ENCODE measurements around the gene NATD1. TPM values are rescaled to one million over a fixed set of nuclear protein-coding genes. Genes with fewer than 3 reads are reported as not detected.
"Not testable (repeated sequence)": the region's sequence is repeated elsewhere in the genome, so short reads cannot be mapped to it uniquely, and the experiment has no call there.

Gene NATD1
- total RNA-seq, 1 experiment from 2014 or later, result 0.81 TPM

DNA sequence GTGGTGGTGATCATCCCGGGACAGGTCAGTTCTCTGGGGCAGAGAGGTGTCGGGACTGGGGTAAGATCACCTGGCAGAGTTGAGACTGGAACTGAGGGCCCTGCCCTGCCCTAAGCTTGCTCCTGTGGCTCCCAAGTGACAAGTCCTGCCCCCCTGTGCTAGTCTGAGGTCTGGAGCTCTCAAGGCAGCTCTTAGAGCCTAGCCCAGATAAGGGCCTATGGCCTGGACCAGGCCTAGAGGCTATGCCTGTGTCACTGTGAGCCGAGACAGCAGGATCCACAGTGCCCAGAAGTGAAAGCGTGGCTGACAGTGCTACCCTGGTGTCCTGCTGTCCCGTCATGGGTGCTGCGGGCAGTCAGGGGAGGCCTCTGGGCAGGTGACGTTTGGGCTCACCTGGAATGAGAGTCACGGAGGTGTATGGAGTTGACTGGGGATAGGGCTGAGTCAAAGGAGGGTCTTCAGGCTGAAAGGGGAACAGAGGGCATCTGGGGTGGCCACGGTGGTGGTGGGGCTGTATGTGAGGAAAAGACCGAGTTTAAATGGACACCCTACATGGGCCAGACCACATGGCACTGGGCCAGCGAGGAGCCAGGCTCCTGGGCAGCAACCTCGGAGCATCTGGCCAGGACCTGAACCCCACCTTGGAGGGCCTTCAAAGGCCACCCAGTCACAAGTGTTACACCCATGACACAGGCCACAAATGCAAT, 5.5 kb downstream of the NATD1 start:
- no peak for DNase-seq (ENCODE audit: low spot score)

DNA sequence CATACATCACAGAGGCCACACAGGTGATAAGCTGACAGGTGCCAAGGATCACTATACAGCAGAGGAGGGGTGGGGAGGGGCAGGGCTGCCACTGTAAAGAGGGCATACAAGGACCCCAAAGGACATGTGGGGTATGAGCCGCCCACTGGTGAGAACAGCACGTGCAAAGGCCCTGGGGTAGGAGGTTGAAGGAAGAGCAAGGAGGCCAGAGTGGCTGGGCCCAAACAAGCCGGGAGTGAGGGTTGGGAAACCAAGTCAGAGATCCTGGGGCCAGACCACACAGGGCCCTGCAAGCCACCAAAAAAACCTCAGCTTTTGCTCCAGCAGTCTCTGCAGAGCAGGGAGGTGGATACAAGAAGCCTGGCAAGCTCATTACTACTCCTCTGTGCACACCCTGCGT, 6.5 kb downstream of the NATD1 start:
- no peak for DNase-seq (ENCODE audit: low spot score)

DNA sequence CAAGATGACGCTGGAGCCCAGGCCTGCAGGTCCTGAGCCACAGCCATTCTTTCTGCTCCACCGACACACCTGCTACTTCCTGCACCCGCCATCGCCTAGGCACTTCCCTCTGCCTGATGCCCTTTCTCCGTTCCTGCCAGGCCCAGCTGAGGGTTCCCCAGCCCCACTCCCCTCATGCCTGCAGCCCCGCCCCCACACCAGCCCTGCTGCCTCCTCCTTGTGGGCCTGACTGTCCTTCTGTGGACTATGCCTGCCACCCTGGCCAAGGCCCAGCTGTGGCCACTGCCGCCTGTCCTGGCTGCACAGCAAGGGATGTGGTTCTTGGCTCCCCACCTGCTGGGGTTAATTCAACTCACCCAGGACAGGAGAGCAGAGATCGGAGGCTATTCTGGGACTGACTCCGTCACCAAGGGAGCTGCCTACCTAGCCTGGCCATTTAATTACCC, 7.5 kb downstream of the NATD1 start:
- no peak for DNase-seq (ENCODE audit: low spot score)

DNA sequence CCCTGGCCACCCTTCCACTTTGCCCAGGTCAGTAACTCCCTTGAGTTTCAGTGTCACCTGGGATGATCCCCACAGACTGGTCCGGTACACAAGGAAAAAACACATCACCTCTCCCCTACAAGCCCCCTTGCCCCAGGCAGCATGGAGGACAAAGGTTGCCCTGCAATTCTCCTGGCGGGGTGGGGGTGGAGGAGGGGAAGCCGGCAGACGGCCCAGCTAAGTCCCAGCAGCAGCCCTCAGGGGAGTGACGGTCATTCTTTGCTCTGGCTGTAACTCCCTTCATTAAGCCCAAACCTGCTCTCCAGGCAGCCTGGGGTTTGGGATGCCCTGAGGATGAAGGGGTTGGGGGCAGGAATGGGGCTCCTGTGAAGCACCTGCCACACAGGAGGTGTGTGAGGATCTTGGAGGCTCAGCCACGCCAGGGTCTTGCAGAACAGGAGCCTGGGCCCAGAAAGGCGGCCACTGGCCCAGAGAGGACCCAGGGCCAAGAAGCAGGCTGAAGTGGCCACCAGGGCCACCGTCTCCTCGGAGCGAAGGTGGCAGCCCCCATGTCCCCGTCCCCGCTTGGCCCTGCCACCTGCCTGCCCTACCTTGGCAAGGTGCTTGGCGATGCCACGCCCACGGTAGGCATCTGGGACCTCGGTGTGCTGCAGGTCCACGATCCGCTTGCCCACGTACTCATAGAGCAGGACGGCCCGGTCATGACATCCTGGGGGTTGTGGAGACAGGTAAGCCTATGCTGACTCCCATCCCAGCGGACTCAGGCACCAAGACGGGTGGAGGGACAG, 9.5 kb downstream of the NATD1 start:
- no peak for DNase-seq (ENCODE audit: low spot score)

DNA sequence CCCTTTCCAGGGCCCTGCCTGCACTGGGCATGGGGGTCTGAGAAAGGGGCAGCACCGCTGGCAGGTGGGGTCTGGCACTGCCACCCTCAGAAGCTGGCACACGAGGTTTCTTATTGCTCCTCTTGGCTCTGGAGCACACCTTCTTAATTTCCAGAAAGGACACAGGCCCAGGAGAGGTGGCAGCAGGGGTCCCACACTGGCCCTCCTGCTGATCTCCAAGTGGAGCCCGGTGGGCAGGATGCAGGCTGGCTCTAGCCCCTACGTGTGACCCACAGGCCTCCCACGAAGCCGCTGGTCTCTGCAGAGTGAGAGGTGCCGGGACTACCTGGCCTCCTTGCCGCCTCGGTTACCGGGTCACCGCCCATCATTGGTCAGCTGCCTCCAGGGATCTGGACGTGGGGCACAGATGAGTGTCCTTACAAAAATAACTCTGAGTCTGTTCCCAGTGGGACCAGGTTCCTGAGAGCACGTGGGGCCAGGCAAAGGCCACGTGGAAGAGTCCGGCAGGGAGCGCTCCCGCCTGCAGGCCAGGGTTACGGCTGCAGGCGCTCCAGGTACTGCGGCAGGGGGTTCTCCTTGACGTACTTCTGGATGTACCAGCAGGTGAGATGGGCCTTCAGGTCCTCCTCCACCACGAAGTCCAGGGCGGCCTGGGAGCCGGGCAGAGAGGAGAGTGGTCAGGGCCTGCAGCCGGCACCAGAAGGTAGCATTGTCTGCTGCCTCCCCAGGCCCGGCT, 10.3 kb downstream of the NATD1 start:
- no peak for DNase-seq (ENCODE audit: low spot score)

DNA sequence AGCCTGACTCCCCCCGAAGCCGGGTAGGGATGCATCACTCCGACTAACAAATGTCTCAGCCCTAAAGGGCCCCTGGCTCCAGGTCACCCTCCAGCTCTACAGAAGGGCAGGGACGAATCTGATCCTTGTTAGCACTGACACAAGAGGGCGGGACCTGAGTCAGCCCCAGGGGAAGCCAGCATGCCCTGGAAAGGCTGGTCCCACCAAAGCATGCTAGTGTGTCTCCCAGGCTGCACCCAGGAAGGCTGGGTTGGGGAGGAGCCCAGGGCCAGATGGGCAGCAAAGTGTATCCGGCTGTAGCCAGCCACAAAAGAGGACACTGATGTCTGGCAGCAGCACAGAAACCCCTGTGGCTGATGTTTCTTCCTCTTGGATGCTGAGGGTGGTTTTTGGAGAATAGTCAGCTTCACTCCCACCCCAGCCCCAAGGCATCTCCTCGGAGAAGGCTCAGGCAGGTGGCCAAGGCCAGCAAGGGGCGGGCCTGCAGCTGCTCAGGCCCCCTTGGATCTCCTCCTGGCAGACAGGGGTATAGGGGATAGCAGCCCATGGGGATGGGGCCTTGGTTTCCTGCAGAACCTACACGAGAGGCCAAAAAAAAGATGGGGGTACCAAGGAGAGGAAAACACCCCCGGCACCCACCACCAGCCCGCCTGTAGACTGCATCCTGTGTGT, 11.0 kb downstream of the NATD1 start:
- DNase-seq (ENCODE audit: low spot score), result no peak

DNA sequence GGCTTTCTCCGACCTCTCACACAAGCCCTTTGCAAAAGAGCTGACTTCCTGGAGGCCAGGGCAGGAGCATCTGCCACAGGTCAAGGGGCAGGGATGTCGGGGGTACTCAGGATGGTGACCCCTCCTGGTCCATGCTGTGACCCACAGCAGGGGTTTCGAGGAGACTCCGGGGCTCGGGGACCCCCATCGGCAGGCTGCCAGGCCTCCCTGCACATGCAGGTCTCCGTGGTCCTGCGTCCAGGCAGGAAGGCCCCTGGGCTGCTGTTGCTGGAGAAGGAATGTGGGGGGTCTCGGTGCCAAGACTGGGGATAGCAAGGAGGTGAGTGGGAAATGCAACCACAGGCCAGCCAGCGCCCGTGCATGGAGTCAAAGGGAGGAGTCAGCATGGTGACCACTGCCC, 11.6 kb downstream of the NATD1 start:
- no peak for DNase-seq (ENCODE audit: low spot score)

DNA sequence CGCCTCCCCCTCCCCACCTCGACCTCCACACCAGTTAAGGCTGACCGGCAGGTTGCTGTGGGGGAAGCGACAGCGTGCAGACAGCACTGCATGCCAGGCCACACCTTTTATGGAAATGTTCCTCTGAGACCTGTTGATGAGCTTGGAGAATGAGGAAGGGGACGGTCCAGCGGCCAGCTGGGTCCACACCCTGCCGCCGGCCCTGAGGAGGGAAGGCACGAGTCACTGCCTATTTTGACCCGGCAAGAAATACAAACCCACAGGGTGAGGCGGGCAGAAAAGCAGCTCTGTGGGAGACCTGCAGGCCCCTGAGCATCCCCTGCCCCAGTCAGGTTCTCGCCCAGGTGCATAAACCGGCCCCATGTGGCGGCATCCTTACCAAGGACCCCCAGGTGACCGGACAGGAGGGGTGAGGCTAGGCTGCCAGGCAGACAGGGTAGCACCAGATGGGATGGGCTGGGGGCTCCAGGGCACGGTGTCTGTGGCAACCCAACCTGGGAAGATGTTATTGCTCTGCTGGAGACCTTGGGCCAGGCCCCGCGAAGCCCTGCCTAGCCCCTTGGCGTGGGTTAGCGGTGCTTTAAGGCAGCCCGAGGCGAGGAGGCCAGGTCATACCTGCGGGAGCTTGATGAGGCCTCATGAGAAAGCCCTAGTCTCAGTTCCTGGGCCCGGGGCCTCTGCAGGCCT, 12.7 kb downstream of the NATD1 start:
- no peak for DNase-seq (ENCODE audit: low spot score)

DNA sequence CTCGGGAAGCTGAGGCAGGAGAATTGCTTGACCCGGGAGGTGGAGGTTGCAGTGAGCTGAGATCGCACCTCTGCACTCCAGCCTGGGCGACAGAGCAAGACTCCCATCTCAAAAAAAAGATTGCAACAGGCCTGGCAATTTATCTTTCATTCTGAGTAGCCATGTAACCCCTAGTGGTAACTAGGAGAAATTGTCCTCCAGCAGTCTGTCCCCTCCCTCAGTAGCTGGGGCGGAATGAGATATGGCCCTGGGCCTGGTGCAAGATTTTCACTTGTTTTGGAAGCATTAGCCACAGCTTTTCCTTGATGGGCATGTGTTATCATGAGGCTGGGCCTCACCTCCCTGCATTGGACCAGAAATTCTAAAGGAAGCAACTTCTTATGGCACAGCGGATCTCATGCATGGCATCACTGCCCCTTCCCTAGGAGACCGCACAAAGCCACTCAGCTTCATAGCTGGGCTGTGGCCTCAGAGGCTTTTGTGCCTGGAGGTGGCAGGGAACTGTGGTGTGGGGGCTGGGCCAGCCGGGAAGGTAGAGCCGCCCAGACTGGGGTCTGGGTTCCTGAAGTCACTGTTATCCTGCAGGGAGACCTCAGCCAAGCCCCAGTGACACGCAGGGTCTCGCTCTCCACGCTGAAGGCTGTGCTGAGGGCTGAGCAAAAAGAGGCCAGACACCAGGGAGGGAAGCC, 13.4 kb downstream of the NATD1 start:
- DNase-seq (ENCODE audit: low spot score), result no peak

DNA sequence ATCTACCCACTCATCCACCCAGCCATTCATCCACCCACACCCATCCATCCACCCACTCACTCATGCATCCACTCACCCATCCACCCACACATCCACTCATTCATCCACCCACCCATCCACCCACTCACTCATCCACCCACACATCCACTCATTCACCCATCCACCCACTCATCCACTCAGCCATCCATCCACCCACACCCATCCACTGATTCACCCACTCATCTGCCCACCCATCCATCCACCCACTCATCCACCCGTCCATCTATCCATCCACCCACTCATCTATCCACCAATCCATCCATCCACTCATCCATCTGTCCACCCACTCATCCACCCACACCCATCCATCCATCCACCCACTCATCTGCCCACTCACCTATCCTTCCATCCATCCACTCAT, 17.3 kb downstream of the NATD1 start:
- no peak for DNase-seq (ENCODE audit: low spot score)

DNA sequence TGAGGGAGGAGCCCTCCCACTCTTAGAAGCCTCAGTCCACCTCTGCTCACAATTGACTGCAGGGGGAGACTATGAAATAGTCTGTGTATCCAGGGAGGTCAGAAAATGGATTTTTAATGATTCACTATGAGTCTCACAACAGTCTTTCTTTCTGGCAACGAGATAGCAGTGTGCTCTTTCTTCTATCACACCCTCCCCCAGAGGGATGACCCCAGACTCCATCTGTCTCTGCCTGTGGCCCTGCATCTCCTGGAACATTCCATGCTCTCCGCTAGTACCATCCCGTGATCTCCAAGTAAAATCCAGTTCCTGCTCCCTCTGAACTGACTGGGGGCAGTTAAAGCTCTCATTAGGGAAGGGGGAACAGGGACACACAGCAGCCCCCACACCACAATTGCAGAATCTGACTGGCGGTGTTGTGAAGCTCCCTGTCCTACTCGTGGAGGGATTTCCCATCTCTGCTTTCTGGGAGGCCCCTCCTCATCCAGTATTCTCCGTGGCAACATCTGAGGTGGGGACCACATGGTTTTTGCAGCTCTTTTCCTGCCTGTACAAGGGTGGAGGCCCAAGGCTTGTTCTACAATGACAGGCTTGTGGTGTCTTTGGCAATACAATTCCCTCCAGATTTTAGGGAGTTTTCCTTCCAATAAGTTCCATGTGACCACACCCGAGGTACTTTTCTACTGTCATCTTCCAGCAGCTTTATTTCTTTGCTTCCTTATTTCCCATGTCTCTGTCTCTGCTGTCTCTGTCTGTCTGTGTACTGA, 19.4 kb downstream of the NATD1 start:
- no peak for DNase-seq (ENCODE audit: low spot score)

DNA sequence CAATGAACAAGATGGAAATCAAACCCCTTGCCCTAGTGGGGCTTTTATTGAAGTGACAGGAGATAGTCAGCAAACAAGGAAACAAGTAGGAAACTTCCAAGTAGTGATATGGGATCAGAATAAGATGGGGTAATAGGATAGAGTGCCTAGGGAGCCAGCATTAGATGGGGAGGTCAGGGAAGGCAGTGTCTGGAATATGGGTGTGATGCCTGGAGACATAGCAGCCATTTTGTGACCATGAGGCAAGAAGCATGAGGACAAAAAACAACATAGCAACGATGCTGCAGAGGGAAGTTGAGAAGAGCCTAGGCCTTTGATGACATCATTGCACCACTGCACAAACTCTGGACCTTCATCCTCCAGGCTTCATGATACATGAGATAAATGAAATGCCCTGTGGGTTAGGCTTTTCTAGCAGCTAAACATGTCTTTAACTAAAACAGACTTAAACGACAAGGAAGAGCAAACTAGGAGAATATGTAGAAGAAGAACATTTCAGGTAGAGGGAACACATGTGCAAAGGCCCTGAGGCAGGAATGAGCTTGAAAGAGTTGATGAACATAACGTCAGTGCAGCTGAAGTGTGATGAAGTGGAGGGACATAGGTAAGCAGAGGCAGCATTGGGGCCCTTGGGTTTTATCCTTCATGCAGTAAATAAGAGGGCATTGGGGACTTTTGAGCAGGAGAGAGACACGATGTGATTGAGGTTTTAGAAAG, 21.0 kb downstream of the NATD1 start:
- no peak for DNase-seq (ENCODE audit: low spot score)

DNA sequence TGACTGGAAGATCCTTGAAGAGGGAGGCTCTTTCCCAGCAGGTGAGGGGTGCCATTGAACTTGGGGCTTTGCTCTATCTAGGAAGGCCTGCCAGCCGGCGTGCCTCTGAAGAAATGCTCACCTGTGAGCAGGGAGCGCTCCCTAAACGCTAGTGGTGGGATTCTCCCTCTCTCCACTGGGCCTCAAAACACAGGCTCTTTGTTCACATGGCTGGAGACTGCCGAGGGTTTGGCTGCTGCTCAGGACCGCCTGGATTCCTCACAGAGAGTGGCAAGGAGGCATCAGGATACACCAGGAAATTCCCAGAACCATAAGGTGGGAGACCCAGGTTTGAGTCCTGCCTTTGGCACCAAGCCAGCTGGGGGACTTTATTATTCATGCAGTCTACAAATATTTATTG, 21.7 kb downstream of the NATD1 start:
- no peak for DNase-seq (ENCODE audit: low spot score)

DNA sequence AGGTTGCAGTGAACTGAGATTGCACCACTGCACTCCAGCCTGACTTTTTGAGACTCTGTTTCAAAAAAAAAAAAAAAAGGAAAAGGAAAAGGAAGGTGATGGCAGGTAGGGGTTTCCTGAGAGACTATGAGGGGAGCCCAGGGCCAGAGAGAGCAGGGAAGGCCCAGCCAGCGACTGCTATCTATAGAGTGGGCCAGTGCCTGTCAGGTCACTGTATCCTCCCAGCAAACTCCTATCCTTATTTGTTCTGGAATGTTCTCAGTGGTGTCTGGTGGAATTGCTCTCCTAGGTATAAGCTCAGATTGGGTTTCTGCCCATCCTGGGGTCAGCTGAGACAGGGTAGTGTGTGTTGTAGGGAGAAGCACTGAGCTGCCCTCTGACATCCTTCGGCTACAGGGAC, 24.4 kb downstream of the NATD1 start:
- no peak for DNase-seq (ENCODE audit: low spot score)

DNA sequence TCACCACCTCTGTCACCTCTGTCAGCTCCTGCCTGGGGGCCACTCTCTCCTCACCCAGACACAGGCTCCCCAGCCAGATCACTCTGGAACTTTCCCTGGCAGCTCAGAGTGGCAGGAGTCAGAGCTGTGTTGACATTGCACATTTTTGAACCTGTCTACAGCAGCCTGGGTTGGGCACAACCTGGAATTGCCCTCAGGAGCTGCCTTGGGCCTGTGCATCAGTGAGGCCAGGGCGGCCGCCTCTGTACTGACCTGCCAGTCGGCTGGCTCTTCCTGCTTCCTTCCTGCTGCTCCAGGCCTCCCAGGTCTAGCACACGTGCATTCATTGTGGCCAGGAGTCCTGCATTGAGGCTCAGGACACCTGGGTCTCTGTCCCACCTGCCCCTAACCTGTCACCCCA, 25.1 kb downstream of the NATD1 start:
- no peak for DNase-seq (ENCODE audit: low spot score)

DNA sequence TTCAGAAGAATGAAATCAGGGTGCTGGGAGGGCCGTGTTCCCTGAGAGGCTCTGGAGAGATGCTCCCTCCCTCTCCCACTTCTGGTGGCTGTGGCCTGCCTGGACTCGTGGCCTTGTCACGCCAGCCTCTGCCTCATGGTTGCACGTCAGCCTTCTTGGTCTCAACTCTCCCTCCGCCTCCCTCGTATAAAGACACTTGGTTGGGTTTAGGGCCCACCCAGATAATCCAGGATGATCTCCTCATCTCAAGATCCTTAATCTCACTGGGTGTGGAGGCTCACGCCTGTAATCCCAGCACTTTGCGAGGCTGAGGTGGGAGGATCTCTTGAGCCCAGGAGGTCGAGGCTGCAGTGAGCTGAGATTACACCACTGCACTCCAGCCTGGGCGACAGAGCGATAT, 25.9 kb downstream of the NATD1 start:
- DNase-seq (ENCODE audit: low spot score), result not testable (repeated sequence)

DNA sequence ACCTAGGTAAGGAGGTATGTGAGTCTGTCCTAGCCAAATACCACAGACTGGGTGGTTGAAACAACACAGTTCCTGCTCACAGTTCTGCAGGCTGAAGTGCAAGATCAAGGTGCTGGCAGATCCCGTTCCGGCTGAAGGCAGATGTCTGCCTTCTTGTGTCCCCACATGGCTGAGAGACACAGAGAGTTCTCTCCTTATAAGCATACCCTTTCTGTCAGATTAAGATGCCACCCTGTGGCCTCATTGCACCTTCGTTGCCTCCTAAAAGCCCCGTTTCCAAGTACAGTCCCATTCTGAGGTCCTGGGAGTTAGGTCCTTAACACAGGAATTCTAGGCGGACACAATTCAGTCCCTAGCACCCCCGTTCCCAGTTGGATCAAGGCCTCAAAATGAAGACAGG, 30.1 kb downstream of the NATD1 start:
- no peak for DNase-seq (ENCODE audit: low spot score)

DNA sequence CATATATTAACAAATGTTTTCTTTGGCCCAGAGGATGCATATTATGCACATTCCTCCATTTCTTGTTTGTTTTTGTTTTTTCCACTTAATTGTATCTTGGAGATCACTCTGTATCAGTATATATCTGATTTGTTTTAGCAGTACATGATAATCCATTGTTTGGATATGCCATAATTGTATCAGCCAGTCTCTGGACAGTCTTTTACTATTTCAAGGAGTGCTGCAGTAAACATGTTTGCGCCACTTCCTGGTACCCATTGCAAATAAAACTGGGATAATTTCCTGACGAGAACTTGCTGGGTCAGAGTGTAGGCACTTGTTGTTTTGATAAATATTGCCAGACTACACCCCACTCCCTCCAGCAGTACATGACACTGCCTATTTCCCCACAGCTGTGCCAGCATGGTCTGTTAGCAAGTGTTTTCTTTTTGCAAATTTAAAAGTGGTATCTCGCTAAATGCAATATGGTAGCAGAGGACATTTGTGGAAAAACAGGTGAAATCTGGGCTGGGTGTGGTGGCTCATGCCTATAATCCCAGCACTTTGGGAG, 34.3 kb downstream of the NATD1 start:
- DNase-seq (ENCODE audit: low spot score), result no peak

DNA sequence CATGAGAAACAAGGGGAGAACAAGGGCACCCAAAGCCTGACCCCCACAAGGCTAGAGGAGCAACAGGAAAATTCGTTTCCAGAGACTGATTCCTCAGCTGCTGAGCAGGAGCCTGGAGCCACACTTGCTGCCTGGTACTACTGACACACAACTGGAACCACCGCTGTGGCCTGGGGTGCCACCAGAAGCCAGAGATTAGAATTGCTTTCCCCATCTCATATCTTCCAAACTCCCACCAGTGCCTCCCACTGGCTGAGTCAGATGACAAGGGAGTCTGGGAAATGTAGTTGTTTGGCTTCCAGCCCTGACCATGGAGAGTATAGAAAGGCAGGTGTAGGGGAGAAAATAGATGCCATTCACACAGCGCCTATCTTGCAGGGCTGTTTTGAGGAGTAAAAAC, 35.1 kb downstream of the NATD1 start:
- no peak for DNase-seq (ENCODE audit: low spot score)
